HL-60 (cell line): ENCODE results near the gene NELFA.

Source experiments
- CTCF ChIP-seq: IDR thresholded peaks from one replicate; pipeline ENCODE4 v1.5.1; 2011; ENCODE audit warnings: low read length, control low read depth, inconsistent platforms; ENCODE audit not compliant: insufficient read depth
- GABPA ChIP-seq: IDR thresholded peaks from 2 replicates; pipeline ENCODE4 v1.6.1; 2012; ENCODE audit warnings: low read depth

GRCh38 chr4:1943928-1944327 lies 64.8 kb downstream of the NELFA start:
- TF ChIP-seq CTCF (no peak), GABPA (no peak)
